Endothelial cell of umbilical vein (primary cell): ENCODE results near the gene SLC26A11. TPM values are rescaled to one million over a fixed set of nuclear protein-coding genes. Genes with fewer than 3 reads are reported as not detected.

Experiments used
- BruUV-seq: library from RNA; stranded (reverse); fragments of 400-500 nt; replicated peaks from 2 replicates; lab custom pipeline; 2021; lab: Mats Ljungman, UMichigan
- CTCF ChIA-PET: fragments of 300-600, 350-600 bp; sonication (Branson Sonifier 250); formaldehyde crosslinking; loops from one replicate; lab custom pipeline; 2021; ENCODE audit warnings: antibody characterized with exemption, inconsistent platforms; lab: Charles Lee
- POLR2A ChIA-PET: fragments of 300-600, 350-600 bp; sonication (Branson Sonifier 250); formaldehyde crosslinking; loops from one replicate; lab custom pipeline; 2021; ENCODE audit warnings: antibody characterized with exemption, inconsistent platforms; lab: Charles Lee
- DNase-seq: peaks from one replicate; pipeline ENCODE4 v3.0.0-alpha.2; 2011; ENCODE audit warnings: low read depth, low spot score
- FAIRE-seq: peaks from 2 replicates; lab custom pipeline; 2011; peaks lifted over from hg19 to GRCh38; lab: Jason Lieb, UNC
- H2AFZ ChIP-seq: 2 replicates; pipeline ENCODE4 v1.6.0; 2012; ENCODE audit warnings: low read depth, low read length, control low read depth, inconsistent platforms
- H3K27ac ChIP-seq: 2 replicates; pipeline ENCODE4 v1.5.1; 2011; ENCODE audit warnings: low read depth, mild to moderate bottlenecking, control low read depth, low read length, moderate library complexity; ENCODE audit not compliant: insufficient read depth
- H3K27me3 ChIP-seq, 2 experiments: 2 replicates each; pipeline versions ENCODE4 v1.6.0 to v1.6.1; 2011; ENCODE audit warnings: low read length in 2 of 2, mixed read lengths in 1 of 2; ENCODE audit not compliant: control insufficient read depth in 2 of 2, insufficient read depth in 2 of 2
- H3K36me3 ChIP-seq, 2 experiments: 2 replicates in 1 of 2; 3 replicates in 1 of 2; pipeline ENCODE4 v1.5.1; 2011; ENCODE audit warnings: low read length in 2 of 2, mild to moderate bottlenecking in 1 of 2, moderate library complexity in 1 of 2; ENCODE audit not compliant: control insufficient read depth in 2 of 2, insufficient read depth in 2 of 2; ENCODE audit errors: extremely low read depth in 1 of 2
- H3K4me1 ChIP-seq: 3 replicates; pipeline ENCODE4 v1.5.1; 2011; ENCODE audit warnings: mild to moderate bottlenecking, low read length; ENCODE audit not compliant: control insufficient read depth, insufficient read depth; ENCODE audit errors: extremely low read depth
- H3K4me2 ChIP-seq: 2 replicates; pipeline ENCODE4 v1.6.1; 2011; ENCODE audit warnings: low read length, control low read depth, mixed read lengths; ENCODE audit not compliant: insufficient read depth
- H3K4me3 ChIP-seq, 3 experiments: fragments of 200-600 bp in 1 of 3; sonication (generic), shearing (Covaris generic) in 1 of 3; replicated peaks in 1 of 3; 2 replicates each; pipeline ENCODE4 v1.5.1; 2011 to 2016; ENCODE audit warnings: control low read depth in 3 of 3, low read length in 3 of 3, mild to moderate bottlenecking in 2 of 3, inconsistent platforms in 1 of 3, low read depth in 1 of 3, moderate library complexity in 1 of 3; ENCODE audit not compliant: insufficient read depth in 1 of 3
- H3K79me2 ChIP-seq: 2 replicates; pipeline ENCODE4 v1.6.0; 2012; ENCODE audit warnings: low read length, inconsistent platforms; ENCODE audit not compliant: control insufficient read depth, insufficient read depth
- H3K9ac ChIP-seq: replicated peaks from 2 replicates; pipeline ENCODE3; 2011; ENCODE audit warnings: low read length, control low read depth; ENCODE audit not compliant: insufficient read depth; ENCODE audit errors: extremely low read depth
- H3K9me1 ChIP-seq: replicated peaks from 3 replicates; pipeline ENCODE4 v1.6.0; 2011; ENCODE audit warnings: mild to moderate bottlenecking, low read length; ENCODE audit not compliant: control insufficient read depth, insufficient read depth; ENCODE audit errors: extremely low read depth
- H3K9me3 ChIP-seq: replicated peaks from 2 replicates; pipeline ENCODE4 v1.5.1; 2012; ENCODE audit warnings: low read length, inconsistent platforms; ENCODE audit not compliant: control insufficient read depth, insufficient read depth
- H4K20me1 ChIP-seq: replicated peaks from 2 replicates; pipeline ENCODE3; 2011; ENCODE audit warnings: mild to moderate bottlenecking, low read length; ENCODE audit not compliant: control insufficient read depth, insufficient read depth; ENCODE audit errors: extremely low read depth
- GATA2 ChIP-seq: IDR thresholded peaks from 2 replicates; pipeline ENCODE4 v1.7.0; 2011; ENCODE audit warnings: low read depth, mild to moderate bottlenecking, moderate library complexity, mixed read lengths, low read length; ENCODE audit not compliant: insufficient read length, insufficient read depth
- MYC ChIP-seq: IDR thresholded peaks from one replicate; pipeline ENCODE4 v1.6.1; 2011; ENCODE audit warnings: mild to moderate bottlenecking, low read depth, low read length
- POLR2A ChIP-seq: IDR thresholded peaks from 2 replicates; pipeline ENCODE4 v1.6.1; 2012; ENCODE audit warnings: low read depth, mild to moderate bottlenecking, control low read depth, low read length
- dilution Hi-C: fragments of 300-500 bp; cut with MboI; formaldehyde crosslinking; loops from one replicate; pipeline ENCODE4 v1.15.0; 2019; ENCODE audit warnings: low sequenced_read_pairs; ENCODE audit not compliant: extremely low pct_ligation_motif_present
- intact Hi-C: fragments of 100-400 bp; cut with micrococcal nuclease; formaldehyde crosslinking; loops from one replicate; pipeline ENCODE4 v1.10.0; 2022
- polyA plus RNA-seq, 4 experiments: library from polyadenylated mRNA; depleted of rRNA in 3 of 4; stranded (reverse) in 3 of 4; unstranded in 1 of 4; fragments of >200 nt; gene quantifications; 2 replicates each; pipeline versions ENCODE4 v1.2.1 to v1.2.3, GENCODE V29; 2011 to 2012; ENCODE audit warnings: missing spikeins in 1 of 4
- total RNA-seq: library from RNA; stranded (reverse); gene quantifications from 2 replicates; pipeline ENCODE4 v1.2.3, GENCODE V29; 2021
- TF ChIP-seq, protein P1 (sequence below), 2 donors: IDR thresholded peaks; 1 replicate in 1 of 2; 2 replicates in 1 of 2; pipeline ENCODE4 v1.5.1; 2011; ENCODE audit warnings: low read length in 2 of 2, mild to moderate bottlenecking in 2 of 2, moderate library complexity in 2 of 2, control low read depth in 1 of 2, inconsistent platforms in 1 of 2, low read depth in 1 of 2; ENCODE audit not compliant: insufficient read depth in 1 of 2; ENCODE audit errors: extremely low read depth in 1 of 2

Gene SLC26A11
- total and polyA plus RNA-seq, 2 donors (not counting 3 experiments of a cell fraction or from before 2014, with no cell fraction given) = 25.2 to 33.0 TPM

DNA sequence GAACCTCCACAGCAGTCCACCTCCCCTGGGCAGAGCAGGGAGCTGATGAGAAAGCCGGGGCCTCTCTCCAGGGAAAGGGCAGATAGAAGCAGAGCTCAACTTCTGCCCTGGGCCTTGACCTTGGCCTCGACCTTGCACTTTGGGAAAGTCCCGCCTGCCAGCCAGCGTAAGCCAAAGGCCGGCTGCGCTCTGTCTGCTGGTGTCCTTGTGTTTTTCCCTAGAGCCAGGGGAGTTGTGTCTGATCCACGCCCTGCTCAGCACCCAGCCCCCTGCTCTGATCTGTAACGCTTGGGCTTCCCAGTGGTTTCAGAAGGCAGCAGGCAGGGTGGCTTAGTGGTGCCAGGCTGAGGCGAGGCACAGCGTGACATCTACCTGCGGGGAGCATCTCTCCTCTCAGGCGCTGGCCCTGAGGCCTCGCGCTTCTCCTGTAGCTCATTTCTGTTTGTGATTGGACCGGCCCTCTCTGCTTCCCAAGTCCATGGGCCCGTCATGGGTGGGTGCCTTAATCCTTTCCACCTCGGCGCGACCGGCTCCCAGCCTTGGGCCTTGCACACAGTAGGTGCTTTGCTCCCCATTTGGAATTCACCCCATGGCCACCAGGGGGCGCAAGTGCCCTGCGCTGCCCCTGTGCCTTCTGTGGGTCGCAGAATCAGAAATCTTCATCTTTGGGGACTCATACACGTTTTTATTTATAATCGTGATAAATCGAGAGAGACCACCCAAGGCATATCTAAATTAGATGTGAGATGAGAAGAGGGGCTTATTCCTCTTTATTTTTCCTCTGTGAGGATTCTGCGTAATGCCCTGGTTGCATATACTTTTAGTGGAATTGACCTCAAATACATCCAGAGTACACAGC is 24.3 kb upstream of the SLC26A11 start:
- no peaks in the 10 kb centered on the region for H3K79me2 ChIP-seq
- peak; percentile 74 for FAIRE-seq
- H3K9me1 ChIP-seq = no peaks in the 10 kb centered on the region
- H3K36me3 ChIP-seq = no peaks in the 10 kb centered on the region
- H3K27me3 ChIP-seq = peaks cover 0 to 5% of the 10 kb centered on the region in 2 experiments
- H2AFZ ChIP-seq = no peak overlapping the region
- no TSS peak for BruUV-seq
- H3K27ac ChIP-seq = no peak overlapping the region
- intact Hi-C loops = loop anchor here (1.0 to 5.0 kb wide), 2 partner anchors 66 to 165 kb away; partner anchors contain the start of gene RNF213
- CTCF ChIA-PET = interaction anchor here (0.6 to 3.2 kb wide), 57 partner anchors 8 to 785 kb away, joined by 3 to 46 read pairs (median 6); partner anchors contain the start of genes ENDOV, GAA, RNF213 and SGSH
- no peaks in the 10 kb centered on the region for H3K9me3 ChIP-seq
- H4K20me1 ChIP-seq = no peaks in the 10 kb centered on the region
- no peak overlapping the region for H3K9ac ChIP-seq
- TF ChIP-seq GATA2 (no peak), POLR2A (no peak), MYC (no peak)
- TF ChIP-seq, protein P1, sequence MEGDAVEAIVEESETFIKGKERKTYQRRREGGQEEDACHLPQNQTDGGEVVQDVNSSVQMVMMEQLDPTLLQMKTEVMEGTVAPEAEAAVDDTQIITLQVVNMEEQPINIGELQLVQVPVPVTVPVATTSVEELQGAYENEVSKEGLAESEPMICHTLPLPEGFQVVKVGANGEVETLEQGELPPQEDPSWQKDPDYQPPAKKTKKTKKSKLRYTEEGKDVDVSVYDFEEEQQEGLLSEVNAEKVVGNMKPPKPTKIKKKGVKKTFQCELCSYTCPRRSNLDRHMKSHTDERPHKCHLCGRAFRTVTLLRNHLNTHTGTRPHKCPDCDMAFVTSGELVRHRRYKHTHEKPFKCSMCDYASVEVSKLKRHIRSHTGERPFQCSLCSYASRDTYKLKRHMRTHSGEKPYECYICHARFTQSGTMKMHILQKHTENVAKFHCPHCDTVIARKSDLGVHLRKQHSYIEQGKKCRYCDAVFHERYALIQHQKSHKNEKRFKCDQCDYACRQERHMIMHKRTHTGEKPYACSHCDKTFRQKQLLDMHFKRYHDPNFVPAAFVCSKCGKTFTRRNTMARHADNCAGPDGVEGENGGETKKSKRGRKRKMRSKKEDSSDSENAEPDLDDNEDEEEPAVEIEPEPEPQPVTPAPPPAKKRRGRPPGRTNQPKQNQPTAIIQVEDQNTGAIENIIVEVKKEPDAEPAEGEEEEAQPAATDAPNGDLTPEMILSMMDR (IDR thresholded peaks at IDR 0.05; ENCODE audit: extremely low read depth in 1 of 2, insufficient read depth in 1 of 2, low read depth in 1 of 2, low read length in 2 of 2) = peak; percentile 89 to 92
- POLR2A ChIA-PET = no interaction called here
- DNase-seq = peak; percentile 24
- H3K4me1 ChIP-seq = no peaks in the 10 kb centered on the region
- dilution Hi-C loops = no loop called here
- H3K4me2 ChIP-seq = no peak overlapping the region
- H3K4me3 ChIP-seq = no peak overlapping the region
